GM23248 (cell line): ENCODE results near the gene PTK6.

Experiments
- EZH2 ChIP-seq: fragments of 200-600 bp; sonication (generic); IDR thresholded peaks from 2 replicates; pipeline ENCODE4 v1.6.1; 2018; ENCODE audit warnings: antibody characterized with exemption, mild to moderate bottlenecking; ENCODE audit not compliant: insufficient read depth, poor library complexity, severe bottlenecking
- EZH2phosphoT487 ChIP-seq: fragments of 200-600 bp; sonication (generic); IDR thresholded peaks from 2 replicates; pipeline ENCODE4 v1.6.1; 2018; ENCODE audit warnings: antibody characterized with exemption, moderate library complexity, mild to moderate bottlenecking, low read depth; ENCODE audit not compliant: insufficient read depth

GRCh38 chr20:63552481-63553249, 15.5 kb upstream of the PTK6 start:
- TF ChIP-seq EZH2, result no peak
- no peak for TF ChIP-seq EZH2phosphoT487
